WERI-Rb-1 (cell line): Measurements from ENCODE around the gene NRXN3.

Experiments used
- DNase-seq: peaks from one replicate; pipeline ENCODE4 v3.0.0-alpha.2; 2020
- H3K27ac ChIP-seq: fragments of 250-450 bp; sonication (Bioruptor Pico); 2 replicates; pipeline ENCODE4 v1.5.1; 2020; ENCODE audit warnings: mild to moderate bottlenecking, moderate library complexity
- H3K27me3 ChIP-seq: fragments of 250-450 bp; sonication (Bioruptor Pico); 2 replicates; pipeline ENCODE4 v1.5.1; 2021; ENCODE audit warnings: mild to moderate bottlenecking, low read depth, moderate library complexity; ENCODE audit not compliant: insufficient read depth, severe bottlenecking
- H3K36me3 ChIP-seq: fragments of 250-450 bp; sonication (Bioruptor Pico); 2 replicates; pipeline ENCODE4 v1.5.1; 2020; ENCODE audit warnings: mild to moderate bottlenecking, moderate library complexity
- H3K4me3 ChIP-seq: 2 replicates; pipeline ENCODE4 v1.5.1; 2011; ENCODE audit warnings: low read depth, mild to moderate bottlenecking, control low read depth, low read length
- H3K9me3 ChIP-seq: fragments of 250-450 bp; sonication (Bioruptor Pico); 2 replicates; pipeline ENCODE4 v1.5.1; 2021; ENCODE audit warnings: mild to moderate bottlenecking, moderate library complexity; ENCODE audit not compliant: severe bottlenecking
- TF ChIP-seq, protein P1 (sequence below): IDR thresholded peaks from 2 replicates; pipeline ENCODE4 v1.5.1; 2011; ENCODE audit warnings: low read depth, mild to moderate bottlenecking, control low read depth, inconsistent platforms, low read length

The NRXN3 gene

DNA sequence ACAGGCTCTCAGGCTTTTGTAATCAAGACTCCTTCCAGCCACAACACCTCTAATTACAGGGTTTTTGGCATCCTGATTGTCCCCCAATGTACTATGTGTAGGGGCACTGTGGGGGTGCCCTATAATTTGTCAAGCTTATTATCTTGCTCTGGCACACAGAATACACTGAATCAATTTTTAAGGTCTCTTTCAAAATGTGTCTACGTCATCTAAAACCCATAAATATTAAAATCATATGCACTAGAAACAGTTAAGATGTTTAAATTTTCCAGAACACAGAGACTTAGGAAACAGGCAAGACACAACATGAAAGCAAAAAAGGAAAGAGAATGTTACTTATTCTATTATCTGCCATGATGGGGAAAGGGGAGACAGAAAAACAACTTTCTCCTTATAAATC, 665.7 kb downstream of the NRXN3 start:
- TF ChIP-seq, protein P1, sequence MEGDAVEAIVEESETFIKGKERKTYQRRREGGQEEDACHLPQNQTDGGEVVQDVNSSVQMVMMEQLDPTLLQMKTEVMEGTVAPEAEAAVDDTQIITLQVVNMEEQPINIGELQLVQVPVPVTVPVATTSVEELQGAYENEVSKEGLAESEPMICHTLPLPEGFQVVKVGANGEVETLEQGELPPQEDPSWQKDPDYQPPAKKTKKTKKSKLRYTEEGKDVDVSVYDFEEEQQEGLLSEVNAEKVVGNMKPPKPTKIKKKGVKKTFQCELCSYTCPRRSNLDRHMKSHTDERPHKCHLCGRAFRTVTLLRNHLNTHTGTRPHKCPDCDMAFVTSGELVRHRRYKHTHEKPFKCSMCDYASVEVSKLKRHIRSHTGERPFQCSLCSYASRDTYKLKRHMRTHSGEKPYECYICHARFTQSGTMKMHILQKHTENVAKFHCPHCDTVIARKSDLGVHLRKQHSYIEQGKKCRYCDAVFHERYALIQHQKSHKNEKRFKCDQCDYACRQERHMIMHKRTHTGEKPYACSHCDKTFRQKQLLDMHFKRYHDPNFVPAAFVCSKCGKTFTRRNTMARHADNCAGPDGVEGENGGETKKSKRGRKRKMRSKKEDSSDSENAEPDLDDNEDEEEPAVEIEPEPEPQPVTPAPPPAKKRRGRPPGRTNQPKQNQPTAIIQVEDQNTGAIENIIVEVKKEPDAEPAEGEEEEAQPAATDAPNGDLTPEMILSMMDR = no peak

DNA sequence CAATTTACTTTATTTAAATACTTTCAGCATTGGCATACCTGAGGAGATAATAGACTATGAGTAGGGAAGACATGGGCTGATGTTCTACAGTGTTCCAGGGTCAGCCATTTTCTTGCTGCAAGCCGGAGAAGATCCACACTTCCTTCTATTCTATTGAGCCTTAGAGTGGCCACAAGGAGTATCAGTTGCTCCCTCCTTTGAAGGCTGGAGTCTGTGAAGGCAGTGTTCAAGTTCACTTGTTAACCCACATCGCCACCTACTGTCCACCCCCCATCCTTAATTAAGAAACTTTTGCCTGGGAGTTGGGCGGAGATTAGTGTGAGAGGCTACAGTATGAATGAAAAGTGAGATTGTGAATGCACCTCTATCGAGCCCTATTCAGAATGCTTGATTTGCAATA, 666.6 kb downstream of the NRXN3 start:
- Histone ChIP-seq H3K27ac (peak overlapping the region; percentile 91), H3K36me3 (no peaks in the 10 kb centered on the region), H3K9me3 (no peaks in the 10 kb centered on the region), H3K4me3 (no peak overlapping the region), H3K27me3 (no peaks in the 10 kb centered on the region)
- TF ChIP-seq, protein P1 = peak; percentile 70
- peak; percentile 90 for DNase-seq

More for the DNA sequence above, 665.7 kb downstream of the NRXN3 start:
- H3K9me3 ChIP-seq = no peaks in the 10 kb centered on the region
- no peaks in the 10 kb centered on the region for H3K36me3 ChIP-seq
- DNase-seq = no peak
- peak overlapping the region; percentile 91 for H3K27ac ChIP-seq
- H3K27me3 ChIP-seq = no peaks in the 10 kb centered on the region
- no peak overlapping the region for H3K4me3 ChIP-seq

DNA sequence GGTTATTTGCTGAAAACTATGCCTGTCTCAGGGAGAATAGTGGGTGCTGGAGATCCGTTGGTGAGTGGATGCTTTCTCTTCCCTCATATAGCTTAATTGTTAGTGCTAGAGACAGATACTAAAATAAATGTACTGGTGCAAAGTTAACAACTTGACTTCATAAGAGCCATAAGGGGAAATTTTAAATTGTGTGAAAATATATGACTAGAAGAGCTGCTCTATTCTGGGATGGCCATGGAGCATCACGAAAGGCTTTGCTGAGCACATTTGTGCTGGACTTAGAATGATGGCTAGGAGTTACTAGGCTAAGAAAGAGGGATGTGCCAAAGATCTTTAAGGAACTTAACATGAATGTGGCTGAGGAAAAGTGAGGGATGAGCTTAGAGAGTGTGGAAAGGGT, 668.8 kb downstream of the NRXN3 start:
- H3K27ac ChIP-seq = no peak overlapping the region
- H3K27me3 ChIP-seq = no peaks in the 10 kb centered on the region
- TF ChIP-seq, protein P1 = no peak
- H3K9me3 ChIP-seq = no peaks in the 10 kb centered on the region
- no peak overlapping the region for H3K4me3 ChIP-seq
- no peak for DNase-seq
- no peaks in the 10 kb centered on the region for H3K36me3 ChIP-seq

DNA sequence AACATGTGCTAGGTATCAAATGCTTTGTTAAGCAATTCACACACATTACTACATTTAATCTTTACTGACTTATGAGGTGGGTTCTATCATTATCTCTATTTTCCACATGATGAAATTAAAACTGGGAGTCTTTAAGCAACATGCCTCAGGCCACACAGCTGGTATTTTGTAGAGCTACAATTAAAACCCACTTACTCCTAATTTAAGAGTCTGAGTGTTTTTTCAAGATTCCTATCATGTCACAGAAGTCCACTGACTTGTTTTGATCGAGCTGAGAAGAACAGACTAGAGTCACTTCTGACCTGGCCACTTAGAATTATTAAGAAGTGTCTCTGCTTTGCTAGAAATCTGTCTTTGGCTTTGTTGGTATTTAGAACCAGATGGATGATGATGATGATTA, 670.7 kb downstream of the NRXN3 start:
- no peak overlapping the region for H3K4me3 ChIP-seq
- no peaks in the 10 kb centered on the region for H3K27me3 ChIP-seq
- TF ChIP-seq, protein P1 = no peak
- H3K9me3 ChIP-seq = no peaks in the 10 kb centered on the region
- H3K27ac ChIP-seq = no peak overlapping the region
- no peaks in the 10 kb centered on the region for H3K36me3 ChIP-seq
- no peak for DNase-seq

DNA sequence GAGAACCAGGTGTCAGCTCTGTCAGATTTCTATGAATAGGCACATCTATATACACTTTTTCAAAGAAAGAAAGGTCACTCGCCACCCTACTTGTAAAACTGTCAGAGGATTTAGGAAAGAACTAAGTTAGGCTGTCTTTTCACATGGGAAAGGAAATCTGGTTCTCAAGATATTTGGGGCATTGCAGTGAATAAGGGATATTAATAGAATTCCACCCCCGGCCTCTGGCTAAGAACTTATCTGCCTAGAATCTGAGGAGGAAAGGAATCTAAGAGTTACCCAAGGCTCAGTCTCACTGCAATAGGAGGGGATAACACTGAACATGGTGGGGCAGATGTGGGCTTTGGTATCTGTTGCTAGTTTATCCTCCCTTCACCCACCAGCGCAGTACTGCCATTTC, 677.6 kb downstream of the NRXN3 start:
- TF ChIP-seq, protein P1 = no peak
- Histone ChIP-seq H3K36me3 (no peaks in the 10 kb centered on the region), H3K27ac (no peak overlapping the region), H3K27me3 (no peaks in the 10 kb centered on the region), H3K9me3 (no peaks in the 10 kb centered on the region), H3K4me3 (no peak overlapping the region)
- DNase-seq = no peak

DNA sequence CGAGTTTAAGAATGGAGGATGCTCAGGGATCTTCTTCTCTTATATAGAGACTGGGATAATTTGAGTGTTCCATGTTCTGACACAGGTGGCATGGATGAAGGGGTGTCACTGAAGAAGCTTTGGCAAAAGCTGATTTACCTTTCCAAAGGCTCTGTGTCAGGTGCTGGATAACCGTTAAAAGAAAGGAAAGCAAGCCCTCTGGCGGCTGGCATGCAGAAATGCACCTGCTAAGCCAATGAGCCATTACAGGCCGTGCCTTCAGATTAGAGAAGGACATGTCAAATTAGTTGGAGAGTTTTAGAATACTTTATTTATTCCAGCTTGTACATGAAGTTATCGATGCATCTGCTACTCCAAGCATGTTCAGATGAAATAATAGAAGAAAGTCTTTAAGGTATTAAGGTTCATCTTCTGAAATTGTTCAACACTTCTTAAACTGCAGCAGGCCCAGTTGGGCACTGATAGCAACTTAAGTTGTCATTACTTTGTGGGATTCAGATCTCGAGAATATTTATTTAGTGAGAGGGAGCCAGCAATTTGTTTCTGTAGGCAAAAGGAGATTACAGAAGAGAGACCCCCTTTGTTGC, 678.2 kb downstream of the NRXN3 start:
- Histone ChIP-seq H3K27me3 (no peaks in the 10 kb centered on the region), H3K4me3 (no peak overlapping the region), H3K36me3 (no peaks in the 10 kb centered on the region), H3K27ac (no peak overlapping the region), H3K9me3 (no peaks in the 10 kb centered on the region)
- DNase-seq = peak; percentile 55
- TF ChIP-seq, protein P1 = peak; percentile 93
